GM19099 (cell line): ENCODE results near the gene HS3ST3B1.

Experiments
- POLR2A ChIP-seq: IDR thresholded peaks from 3 replicates; pipeline ENCODE4 v1.6.1; 2011; ENCODE audit warnings: low read depth; ENCODE audit not compliant: insufficient read length; ENCODE audit errors: extremely low read depth

Gene HS3ST3B1

DNA sequence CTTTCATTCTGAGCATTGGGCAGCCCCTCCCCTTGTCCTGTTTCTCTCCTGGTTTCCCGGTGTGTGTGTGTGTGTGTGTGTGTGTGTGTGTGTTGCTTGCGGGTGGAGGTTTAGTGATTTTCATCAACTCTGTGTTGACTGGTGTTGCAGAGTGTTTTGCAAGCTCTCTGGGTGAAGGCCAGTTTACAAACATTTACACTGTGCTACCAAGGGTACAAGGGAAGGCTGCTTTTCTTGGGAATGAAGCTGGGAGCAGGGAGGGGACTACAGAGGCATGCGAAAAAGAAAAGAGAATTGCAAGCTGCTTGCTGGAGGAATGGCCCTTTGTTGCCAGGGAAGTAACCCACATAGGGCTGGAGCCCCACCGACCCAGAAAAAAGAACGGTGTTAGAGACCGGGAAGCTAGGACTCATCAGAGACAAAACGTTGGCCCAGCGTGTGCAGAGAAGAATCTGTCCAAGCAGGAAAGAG, 29.6 kb downstream of the HS3ST3B1 start:
- no peak for TF ChIP-seq POLR2A

DNA sequence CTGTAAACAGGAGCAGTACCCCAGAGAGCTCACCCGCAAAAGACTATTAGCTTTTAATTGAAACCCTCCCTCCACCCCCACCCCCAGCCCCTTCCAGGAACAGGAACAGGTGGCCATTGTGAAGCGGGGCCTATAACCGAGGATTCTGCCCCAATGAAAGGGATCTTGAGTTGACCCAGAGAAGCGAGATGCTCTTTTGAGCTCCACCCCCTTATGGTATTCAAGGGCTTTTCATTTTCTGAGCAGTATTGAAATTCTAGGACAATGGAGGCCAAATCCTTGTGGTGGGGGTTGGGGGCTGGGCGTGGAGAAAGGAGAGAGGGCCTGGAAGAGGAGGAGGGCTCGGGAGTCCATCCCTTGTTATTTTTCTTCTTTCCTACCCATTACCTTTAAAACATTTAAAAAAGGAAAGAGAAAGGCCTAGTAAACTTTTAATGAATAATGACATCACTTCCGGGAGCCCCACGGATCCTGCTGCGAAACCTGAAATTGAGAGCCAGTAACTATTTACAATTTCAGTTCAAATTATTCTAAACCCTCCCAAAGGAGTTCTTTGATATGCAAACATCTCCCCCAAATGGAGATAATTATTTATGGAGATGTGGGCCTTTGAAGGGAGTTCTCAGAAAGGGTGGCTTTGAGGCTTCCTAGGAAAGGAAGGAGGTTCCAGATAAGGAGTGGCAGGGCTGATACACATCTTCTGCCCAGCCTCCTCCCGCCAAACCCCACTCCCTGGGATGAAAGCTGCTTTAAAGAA, 30.5 kb downstream of the HS3ST3B1 start:
- no peak for TF ChIP-seq POLR2A

DNA sequence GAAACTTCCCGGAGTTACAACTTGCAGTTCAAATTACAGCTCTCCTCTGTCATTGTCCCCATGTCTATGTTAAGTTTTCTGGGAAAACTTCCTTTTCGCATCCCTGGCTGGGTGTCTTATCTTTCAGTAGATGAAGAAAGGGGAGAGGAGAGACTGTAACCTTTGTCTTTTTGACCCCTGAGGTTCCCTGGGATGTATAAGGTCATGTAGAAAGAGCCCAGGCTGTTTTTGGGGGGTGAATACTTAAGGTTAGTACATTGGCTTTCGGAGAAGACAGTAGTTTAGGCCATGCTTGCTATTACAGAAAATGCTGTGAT, 31.1 kb downstream of the HS3ST3B1 start:
- no peak for TF ChIP-seq POLR2A

DNA sequence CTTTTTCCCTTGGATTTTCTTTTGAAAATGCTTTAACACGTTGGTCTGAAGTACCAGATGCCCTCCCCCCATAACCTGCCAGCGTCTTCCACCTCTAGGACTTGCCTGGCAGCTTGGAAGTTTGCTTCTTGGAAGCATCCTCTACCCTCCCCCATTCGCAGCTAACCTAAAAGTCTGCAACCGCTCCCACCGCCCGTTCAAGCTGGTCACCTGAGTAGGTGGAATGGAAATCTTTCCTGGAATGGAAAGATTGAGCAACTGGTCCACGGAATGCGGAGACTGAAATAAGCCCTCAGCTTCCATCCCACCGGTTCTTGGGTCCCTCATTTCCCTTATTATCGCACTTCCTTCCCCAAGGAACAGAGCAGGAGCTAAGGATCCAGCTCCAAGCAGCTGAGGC, 31.4 kb downstream of the HS3ST3B1 start:
- TF ChIP-seq POLR2A: no peak

DNA sequence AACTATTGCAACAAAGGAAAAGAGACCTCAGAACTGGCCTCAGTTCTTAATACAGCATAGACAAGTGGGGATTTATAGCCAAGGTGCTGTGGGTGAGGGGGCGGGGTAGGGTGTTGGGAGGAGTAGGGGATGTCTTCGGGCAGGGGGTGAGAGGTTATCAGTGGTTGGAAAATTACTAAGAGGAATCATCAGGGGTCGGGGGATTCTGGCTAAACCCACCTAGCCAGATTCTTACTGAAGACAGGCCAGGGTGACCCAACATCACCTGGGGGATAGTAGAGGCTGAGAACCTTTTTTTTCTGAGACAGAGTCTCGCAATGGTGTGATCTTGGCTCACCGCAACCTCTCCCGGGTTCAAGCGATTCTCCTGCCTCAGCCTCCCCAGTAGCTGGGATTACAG, 32.6 kb downstream of the HS3ST3B1 start:
- TF ChIP-seq POLR2A: no peak

DNA sequence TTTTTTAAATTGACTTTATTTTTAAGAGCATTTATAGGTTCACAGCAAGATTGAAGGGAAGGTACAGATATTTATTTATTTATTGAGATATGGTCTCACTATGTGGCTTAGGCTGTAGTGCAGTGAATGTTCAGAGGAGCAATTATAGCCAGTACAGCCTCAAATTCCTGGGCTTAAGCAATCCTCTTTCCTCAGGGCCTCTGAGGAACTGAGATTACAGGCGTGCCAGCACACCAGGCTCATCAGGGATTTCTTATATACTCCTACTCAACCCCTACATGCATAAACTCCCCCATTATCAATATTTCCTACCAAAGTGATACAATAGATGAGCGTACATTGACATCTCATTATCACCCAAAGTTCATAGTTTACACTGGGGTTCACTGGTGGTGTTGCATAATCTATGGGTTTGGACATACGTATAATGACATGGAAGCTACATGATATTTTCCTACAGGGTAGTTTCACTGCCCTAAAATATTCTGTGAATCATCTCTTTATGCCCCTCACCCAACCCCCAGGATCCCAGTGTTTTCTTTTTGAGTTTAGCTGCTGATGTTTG, 33.5 kb downstream of the HS3ST3B1 start:
- no peak for TF ChIP-seq POLR2A

DNA sequence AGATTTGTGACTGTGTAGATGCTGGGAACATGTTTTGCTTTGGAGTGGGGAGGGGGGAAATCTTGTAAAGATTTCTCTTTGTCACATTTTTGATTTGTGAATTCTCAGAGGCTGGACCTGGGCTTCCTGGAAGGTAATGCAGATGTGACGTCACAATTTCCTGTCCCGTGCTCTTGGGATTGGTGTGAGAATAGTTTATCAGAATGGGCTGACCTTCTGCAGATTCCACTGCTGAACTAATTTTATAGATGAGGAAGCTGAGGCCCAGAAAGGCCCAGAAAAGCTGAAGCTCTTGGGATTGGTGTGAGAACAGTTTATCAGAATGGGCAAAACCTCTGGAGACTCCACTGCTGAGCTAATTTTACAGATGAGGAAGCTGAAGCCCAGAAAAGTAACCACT, 34.0 kb downstream of the HS3ST3B1 start:
- no peak for TF ChIP-seq POLR2A

DNA sequence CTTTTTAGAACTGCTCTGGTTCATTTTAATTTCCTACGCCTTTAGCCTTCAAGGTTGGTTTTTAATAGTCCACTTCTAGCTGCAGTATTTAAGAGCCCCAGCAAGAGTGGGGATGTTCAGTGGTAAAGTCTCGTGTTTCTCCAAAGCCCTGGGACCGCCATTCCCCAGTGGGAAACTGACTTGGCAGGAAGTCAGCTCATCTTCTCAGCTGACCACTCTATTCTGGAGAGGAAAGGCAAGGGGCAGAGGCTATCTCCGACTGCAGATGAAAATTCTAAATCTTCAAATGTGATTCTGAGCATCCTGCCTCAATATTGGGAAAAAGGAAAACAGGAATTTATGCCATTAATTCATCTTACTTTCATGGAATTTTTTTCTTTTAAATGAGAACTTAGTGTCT, 35.5 kb downstream of the HS3ST3B1 start:
- no peak for TF ChIP-seq POLR2A

DNA sequence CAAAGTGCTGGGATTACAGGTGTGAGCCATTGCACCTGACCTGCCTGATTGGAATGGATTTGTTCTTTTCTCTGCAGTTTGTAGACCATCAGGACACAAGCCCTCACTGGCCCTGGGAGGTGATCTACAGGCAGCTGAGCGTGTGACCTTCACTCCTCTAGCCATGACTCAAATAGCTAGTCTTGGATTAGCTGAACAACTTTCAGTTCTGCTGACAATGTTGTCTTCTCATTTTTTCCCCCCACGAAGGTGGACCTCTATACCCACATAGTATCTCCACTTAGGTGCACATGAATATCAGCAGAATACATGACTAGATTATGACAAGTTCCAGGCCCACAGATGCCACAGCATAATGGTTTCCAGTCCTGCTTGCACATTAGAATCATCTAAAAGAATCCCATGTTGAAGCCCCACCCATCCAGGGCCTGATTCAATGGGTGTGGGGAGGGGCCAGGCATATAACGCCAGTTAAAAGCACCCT, 36.8 kb downstream of the HS3ST3B1 start:
- TF ChIP-seq POLR2A: no peak

DNA sequence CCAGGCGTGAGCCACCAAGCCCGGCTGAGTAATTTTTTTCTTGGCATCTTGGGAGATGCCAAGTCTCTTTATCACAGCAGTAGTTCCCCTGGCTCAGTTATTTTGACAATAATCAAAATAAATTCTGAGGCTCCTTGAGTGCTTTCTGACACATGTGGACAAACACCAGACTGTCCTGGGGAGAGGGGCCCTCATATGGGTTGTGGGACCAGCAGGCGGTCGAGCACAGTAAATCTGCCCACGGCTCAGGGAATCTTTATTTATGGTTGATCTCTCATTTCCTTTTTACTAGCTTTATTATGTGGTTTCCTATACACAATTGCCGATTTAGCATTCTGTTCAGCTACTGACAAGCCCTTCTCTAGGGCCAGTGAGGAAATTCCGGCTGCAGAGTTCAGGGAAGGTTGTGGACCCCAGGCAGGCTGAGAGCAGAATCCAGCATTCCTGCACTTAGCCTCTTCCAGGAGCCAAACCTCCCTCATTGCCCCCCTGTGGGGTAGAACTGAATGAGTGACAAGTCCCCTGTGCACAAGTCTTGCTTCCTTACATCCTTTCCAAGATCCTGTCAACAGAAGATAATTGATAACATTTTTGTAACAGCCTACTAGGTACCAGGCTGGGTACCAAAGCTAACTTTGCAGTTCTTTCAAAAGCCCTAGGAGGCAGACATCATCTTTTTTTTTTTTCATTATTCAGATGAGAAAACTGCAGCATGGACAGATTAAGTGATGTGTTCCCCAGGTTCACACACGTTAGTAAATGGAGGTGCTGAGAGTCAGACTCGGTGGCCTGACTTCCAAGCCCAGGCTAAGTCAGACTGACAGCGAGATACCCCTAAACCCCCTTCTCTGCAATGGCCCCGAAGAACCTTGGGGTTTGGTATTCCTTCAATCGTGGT, 40.2 kb downstream of the HS3ST3B1 start:
- TF ChIP-seq POLR2A: no peak

DNA sequence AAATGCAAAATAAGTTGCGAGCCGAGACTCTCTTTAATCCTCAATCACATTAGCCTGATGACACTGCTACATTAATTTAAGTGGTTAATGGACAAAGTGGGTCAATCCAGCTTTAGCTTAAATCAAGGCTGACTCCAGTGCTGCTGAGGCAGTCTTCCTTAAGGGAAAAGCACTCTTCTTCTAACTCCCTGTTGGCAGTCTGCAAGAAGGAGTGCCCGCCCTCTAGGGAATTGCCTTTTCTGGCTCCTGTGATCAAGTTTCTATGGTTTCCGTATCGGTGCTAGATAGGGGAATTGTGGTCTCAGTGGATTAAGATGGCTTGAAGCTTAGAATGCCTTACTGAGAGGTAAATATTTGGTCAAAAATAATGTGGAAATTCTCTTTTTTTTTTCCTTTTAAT, 41.0 kb downstream of the HS3ST3B1 start:
- no peak for TF ChIP-seq POLR2A

DNA sequence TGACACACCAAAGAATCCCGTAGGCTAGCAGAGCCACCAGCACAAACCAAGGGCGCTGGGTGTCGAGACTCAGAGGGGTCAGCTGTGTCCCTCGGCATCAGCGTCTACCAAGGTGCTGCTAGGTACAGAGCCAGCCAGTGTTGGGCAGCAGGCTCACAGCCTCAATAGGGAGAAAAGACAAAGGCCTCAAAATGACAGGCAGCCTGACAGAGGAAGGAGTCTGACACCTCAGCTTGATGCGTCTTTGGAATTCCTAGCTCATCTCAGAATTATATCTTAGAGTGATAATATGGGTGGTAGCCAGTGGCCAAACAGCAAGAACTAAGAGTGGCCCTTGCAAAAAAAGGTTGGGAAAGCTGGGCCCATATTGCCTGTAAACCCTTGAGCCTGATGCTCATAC, 45.9 kb downstream of the HS3ST3B1 start:
- TF ChIP-seq POLR2A: no peak

DNA sequence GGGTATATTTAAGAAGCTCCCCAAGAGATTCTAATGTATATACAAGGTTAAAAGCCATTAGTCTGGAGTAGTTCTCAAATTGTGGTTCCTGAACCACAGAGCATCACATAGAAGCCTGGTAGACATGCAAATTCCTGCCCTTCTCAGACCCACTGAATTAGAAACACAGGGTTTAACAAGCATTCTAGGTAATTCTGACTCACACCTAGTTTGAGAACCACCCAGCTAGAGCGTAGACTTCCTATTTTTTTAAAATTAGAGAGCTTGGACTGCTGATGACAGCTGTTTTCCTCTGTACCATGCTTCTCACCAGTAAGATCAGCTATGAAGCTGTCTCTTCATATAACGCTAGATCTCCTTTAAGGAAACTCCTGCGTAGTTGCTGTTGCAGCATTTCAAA, 50.6 kb downstream of the HS3ST3B1 start:
- TF ChIP-seq POLR2A: no peak

DNA sequence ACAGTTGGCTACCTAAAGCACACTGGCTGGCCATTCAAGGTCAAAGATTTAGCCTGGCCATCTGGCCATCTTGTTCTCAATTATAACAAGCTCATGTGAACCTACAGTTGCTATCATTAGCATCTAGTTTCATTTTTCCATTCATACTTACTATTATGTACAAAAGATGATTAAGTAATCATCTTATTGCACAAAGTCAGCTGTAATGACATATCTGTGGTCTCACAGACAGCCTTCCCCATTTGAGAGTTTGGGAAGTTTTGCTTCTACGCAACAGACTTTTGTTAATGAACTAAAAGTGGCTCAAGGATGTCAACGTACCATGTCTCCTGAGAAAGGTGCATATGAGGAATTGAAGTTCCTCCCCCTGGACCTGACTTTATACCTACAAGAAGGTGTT, 51.3 kb downstream of the HS3ST3B1 start:
- TF ChIP-seq POLR2A: no peak

DNA sequence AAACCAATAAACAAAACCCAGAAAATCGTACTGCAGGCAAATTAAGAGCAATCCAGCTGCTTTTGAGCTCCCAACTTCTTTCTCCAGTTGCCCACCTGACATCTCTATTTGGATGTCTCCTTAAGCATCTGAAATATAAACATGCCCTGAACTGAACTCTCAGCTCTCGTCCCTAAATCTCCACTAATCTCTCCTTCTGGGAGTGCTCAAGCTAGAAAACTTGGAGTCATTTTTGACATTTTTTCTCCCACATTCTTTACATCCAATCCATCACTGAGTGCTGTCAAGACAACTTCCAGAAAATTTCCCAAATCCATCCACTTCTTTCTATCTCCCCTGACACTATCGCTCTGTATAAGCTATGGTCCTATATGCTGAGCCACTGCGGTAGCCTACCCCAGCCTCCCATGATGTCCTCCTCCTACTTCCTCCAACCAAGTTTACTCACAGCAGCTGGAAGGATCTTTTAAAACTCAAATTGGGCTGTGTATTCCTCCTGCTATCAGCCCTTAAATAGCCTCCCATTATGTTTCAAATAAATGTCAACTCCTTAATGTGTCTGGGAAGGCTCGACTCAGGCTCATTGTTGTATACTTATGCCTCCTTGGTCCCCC, 53.1 kb downstream of the HS3ST3B1 start:
- TF ChIP-seq POLR2A: no peak

DNA sequence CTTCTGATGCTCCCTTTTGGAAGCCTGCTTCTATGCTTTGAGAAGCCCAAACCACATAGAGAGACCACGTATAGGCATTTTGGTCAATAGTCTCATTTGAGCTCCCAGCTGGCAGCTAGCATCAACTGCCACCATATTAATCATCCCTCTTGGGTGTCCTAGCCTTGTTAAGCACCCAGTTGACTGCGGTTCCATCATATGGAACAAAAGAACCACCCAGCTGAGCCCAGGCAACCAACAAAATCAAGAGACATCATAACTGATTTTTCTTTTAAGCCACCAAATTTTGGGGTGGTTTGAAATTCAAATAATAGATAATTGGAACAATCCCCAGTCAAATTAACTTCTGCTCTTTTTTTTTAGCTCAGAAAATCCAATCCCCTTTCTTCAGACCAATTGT, 53.9 kb downstream of the HS3ST3B1 start:
- TF ChIP-seq POLR2A: no peak

DNA sequence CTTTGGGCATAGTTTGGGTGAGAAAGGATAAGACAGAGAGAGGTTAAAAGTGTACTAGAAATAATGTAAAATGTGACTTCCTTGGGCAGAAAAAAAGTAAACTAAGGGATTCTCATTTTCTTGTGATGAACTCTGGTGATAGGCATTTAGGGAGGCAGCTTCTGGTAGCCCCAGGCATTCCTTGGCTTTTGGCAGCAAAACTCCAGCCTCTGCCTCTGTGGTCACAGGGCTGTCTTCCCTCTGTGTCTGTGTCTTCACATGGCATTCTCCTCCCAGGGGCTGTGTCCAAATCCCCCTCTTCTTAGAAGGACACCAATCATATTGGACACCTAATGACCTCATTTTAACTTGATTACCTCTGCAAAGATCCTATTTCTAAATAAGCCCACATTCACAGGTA, 54.7 kb downstream of the HS3ST3B1 start:
- TF ChIP-seq POLR2A: no peak
